ENCODE measurements around the gene MYO3B. TPM values are rescaled to one million over a fixed set of nuclear protein-coding genes. Genes with fewer than 3 reads are reported as not detected.

Gene MYO3B
- total RNA-seq, 1 experiment from 2014 or later: 0.63 TPM

DNA sequence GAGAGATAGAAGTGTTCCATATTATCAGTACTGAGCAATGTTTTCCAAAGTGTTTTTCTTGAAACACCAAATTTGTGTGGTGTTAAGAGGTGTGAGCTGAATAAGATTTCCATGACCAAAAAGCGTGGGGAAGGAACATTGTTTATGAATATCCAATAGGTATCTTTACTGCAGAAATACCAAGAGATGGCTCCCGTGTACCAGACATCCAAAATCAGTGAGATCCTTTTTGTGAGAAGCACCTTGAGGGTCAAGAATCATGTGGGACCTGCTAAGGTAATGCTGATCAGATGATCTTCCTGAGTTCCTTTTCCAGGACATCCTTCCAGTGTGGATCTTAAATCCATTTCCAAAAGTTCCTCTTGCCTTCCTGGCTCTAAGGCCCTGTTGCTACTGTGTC lies 246.0 kb downstream of the MYO3B start:
- Histone ChIP-seq H2AK5ac (ENCODE audit: insufficient read length, low read length) (no peak overlapping the region), H4K91ac (ENCODE audit: insufficient read length, low read depth, low read length) (no peak overlapping the region), H3K18ac (ENCODE audit: insufficient read length, low read depth, low read length) (no peak overlapping the region), H3K4ac (ENCODE audit: low read depth, low read length) (no peak overlapping the region), H2BK20ac (ENCODE audit: low read depth, low read length, poor library complexity, severe bottlenecking) (no peak overlapping the region), H3K9ac (ENCODE audit: extremely low read depth, insufficient read length, low read length) (no peak overlapping the region), H3K23ac (ENCODE audit: insufficient read length, low read depth, low read length) (no peak overlapping the region), H2BK12ac (ENCODE audit: insufficient read length, low read depth, low read length) (no peak overlapping the region), H2AFZ (ENCODE audit: low read length) (no peak overlapping the region), H3K79me1 (ENCODE audit: insufficient read depth, low read depth, low read length, poor library complexity, severe bottlenecking) (no peaks in the 10 kb centered on the region), H3T11ph (ENCODE audit: low read length) (no peak overlapping the region), H3K79me2 (ENCODE audit: insufficient read depth, low read length) (no peaks in the 10 kb centered on the region), H4K8ac (replicated peaks; ENCODE audit: insufficient read length, low read depth, low read length) (no peak overlapping the region), H3K27ac (ENCODE audit: insufficient read length, low read depth, low read length) (no peak overlapping the region), H4K5ac (ENCODE audit: insufficient read length, low read depth, low read length) (no peak overlapping the region), H3K56ac (ENCODE audit: insufficient read length, low read depth, low read length) (no peak overlapping the region), H2BK5ac (ENCODE audit: insufficient read length, low read length) (no peak overlapping the region), H3K23me2 (ENCODE audit: insufficient read length, low read depth, low read length, poor library complexity, severe bottlenecking) (no peaks in the 10 kb centered on the region), H3K4me2 (ENCODE audit: insufficient read depth, insufficient read length, low read length) (no peak overlapping the region), H2BK15ac (ENCODE audit: low read depth, low read length) (no peak overlapping the region), H3K4me1 (ENCODE audit: insufficient read depth, low read length) (no peaks in the 10 kb centered on the region), H3K14ac (ENCODE audit: insufficient read depth, low read length) (no peak overlapping the region), H3K27me3 (ENCODE audit: insufficient read depth, low read length) (no peaks in the 10 kb centered on the region), H3K9me3 (ENCODE audit: control insufficient read depth, low read depth, low read length) (no peaks in the 10 kb centered on the region), H2BK120ac (ENCODE audit: low read depth, low read length, poor library complexity, severe bottlenecking) (no peak overlapping the region), H4K20me1 (ENCODE audit: control insufficient read depth, insufficient read depth, insufficient read length) (no peaks in the 10 kb centered on the region)
- Mint-ChIP-seq H3K9me3 (no peaks in the 10 kb centered on the region), H3K4me3 (no peak overlapping the region), H3K36me3 (ENCODE audit: insufficient read depth in 1 of 3, low read depth in 3 of 3) (no peaks in the 10 kb centered on the region), H3K27ac (no peak overlapping the region), H3K4me1 (no peaks in the 10 kb centered on the region), H3K27me3 (ENCODE audit: low read depth) (peaks cover 9% of the 10 kb centered on the region)
- TF ChIP-seq, protein P1, sequence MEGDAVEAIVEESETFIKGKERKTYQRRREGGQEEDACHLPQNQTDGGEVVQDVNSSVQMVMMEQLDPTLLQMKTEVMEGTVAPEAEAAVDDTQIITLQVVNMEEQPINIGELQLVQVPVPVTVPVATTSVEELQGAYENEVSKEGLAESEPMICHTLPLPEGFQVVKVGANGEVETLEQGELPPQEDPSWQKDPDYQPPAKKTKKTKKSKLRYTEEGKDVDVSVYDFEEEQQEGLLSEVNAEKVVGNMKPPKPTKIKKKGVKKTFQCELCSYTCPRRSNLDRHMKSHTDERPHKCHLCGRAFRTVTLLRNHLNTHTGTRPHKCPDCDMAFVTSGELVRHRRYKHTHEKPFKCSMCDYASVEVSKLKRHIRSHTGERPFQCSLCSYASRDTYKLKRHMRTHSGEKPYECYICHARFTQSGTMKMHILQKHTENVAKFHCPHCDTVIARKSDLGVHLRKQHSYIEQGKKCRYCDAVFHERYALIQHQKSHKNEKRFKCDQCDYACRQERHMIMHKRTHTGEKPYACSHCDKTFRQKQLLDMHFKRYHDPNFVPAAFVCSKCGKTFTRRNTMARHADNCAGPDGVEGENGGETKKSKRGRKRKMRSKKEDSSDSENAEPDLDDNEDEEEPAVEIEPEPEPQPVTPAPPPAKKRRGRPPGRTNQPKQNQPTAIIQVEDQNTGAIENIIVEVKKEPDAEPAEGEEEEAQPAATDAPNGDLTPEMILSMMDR (conservative IDR thresholded peaks at IDR 0.05): no peak
- no peak for DNase-seq
- no CpG with 5 or more reads among the region's 2 CpGs for WGBS (ENCODE audit: extremely low coverage, insufficient read length, low lambda C conversion rate)

All from H9 (cell line).